Right renal pelvis (tissue), 4 donors: ENCODE results near the gene NADK2. TPM values are rescaled to one million over a fixed set of nuclear protein-coding genes. Genes with fewer than 3 reads are reported as not detected.
"Not testable (repeated sequence)": the region's sequence is repeated elsewhere in the genome, so short reads cannot be mapped to it uniquely, and the experiment has no call there.

Experiments
- DNase-seq, 4 donors: peaks; one replicate each; pipeline ENCODE4 v3.0.0-alpha.2; 2013; ENCODE audit warnings: low read depth in 4 of 4, low spot score in 3 of 4, missing footprints in 1 of 4
- polyA plus RNA-seq, 4 donors: library from polyadenylated mRNA; unstranded; fragments of 120-200 nt; gene quantifications; one replicate each; pipeline ENCODE4 v1.2.1, GENCODE V29; 2013; ENCODE audit not compliant: insufficient read length in 4 of 4

NADK2 gene
- polyA plus RNA-seq, 4 donors, result 44.6 to 60.8 (median 51.9) TPM

DNA sequence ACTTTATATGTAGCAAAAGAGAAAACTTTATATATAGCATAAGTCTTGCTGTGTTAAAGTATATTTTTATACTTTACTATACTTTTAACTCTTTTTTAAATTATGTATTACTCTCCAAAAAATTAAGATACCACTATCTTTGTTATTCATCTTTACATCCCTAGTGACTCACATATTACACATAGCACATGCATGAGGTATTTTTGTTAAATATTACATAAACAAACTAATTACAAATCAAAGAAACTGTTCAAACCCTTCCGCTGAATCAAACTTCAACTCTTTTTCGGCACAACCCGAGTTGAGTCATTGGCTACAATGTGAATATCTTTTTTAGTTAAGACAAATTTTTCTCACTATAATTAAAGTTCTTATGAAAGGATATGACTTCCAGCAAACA is 32.1 kb downstream of the NADK2 start:
- DNase-seq, result no peak

DNA sequence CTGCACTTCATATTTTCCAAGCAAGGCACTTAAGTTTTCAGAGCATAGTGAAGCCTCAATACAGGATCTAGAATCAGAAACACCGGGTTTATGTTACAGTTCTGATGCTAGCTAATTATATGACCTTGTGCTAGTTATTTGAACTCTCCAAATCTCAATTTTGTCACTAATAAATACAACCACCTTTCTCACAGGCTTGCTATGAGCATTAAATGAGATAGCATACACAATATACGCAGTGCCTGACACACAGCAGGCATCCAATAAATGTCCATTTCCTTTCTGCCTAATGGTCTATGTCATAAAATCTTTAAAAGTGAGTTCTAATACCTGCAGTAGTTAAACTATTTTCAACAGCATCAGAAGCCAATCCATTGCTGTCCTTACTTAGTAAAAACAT is 32.9 kb downstream of the NADK2 start:
- no peak for DNase-seq

DNA sequence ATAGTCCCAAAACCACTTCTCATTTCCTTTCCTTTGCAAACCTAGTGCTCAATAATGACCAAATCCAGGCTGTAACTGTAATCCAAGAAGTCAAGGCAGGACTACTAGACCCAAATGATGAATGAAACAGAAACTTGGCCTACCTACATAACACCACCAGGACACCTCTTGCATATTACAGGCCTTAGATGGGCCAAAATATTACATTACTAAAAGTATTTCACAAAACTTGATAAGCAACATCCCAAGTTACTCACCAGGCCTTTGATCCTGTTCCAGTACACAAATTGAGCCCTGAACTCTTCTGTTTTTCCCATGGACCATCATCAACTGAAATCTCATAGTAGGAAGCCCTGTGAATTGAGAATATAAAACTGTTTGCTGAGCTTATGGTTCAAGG is 34.8 kb downstream of the NADK2 start:
- DNase-seq, result no peak

DNA sequence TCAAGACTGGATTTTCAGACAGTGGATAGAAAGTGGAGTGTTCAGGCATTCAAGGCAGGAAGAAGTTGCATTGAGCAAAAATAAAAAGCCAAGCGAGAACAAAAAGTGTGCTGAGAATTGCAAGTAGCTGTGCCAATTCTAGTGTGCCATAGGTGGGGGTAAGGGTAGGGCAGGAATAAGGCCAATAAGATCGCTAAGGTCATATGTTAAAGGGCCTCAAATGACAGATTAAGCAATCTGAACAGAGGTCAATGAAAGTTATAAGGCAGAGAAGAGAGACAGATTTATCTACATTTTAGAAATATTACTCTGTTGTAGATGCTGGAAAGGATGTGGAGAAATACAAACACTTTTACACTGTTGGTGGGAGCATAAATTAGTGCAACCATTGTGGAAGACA is 36.4 kb downstream of the NADK2 start:
- DNase-seq, result no peak

DNA sequence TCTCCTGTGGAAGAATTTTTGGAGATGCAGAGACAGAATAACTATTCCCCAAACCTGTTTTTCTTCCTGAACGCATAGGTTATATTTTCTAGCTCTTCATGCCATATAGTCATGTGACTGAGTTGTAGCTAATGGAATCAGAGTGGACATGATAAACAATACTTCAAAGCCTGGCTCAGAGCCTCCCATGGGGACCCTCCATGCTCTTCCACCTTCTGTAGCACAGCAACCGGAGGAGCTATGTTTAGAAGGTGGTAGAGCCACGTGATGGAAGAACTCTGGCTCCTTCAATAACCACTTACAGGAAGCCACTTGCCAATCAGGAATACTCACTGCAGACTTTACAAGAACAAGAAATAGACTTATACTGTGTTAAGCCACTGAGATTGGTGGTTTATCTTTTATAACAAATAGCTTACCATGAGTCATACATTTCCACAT is 39.2 kb downstream of the NADK2 start:
- DNase-seq, result no peak

DNA sequence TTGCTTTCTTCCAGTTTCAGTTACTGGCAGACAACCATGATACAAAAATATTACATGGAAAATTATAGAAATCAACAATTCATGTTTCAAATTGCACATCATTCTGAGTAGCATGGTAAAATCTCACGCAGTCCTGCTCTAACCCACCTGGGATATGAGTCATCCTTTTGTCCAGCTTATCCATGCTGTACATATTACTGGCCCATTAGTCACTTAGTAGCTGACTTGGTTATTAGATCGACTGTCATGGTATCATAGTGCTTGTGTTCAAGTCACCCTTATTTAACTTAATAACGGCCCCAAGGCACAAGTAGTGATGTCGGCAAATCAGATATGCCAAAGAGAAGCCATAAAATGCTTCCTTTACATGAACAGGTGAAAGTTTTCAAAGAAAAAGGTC is 41.2 kb downstream of the NADK2 start:
- DNase-seq, result no peak

DNA sequence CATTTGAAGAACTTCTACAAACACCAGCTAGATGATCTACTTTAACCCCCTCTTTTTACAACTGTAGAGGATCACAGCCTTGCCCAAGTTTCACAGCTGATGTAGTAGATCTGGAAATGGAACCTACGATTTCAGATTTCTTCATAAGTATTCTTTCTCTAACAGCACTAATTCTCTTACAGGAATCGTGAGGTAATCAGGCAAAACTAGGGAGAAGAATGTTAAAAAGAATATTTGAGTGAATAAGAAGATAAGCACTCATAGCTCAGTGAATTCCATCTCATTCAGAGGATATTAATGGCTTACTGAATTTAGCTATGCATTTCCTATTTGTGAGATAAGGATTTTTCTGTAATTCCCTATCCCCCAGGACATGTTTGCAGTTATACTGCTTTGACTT is 42.1 kb downstream of the NADK2 start:
- no peak for DNase-seq

DNA sequence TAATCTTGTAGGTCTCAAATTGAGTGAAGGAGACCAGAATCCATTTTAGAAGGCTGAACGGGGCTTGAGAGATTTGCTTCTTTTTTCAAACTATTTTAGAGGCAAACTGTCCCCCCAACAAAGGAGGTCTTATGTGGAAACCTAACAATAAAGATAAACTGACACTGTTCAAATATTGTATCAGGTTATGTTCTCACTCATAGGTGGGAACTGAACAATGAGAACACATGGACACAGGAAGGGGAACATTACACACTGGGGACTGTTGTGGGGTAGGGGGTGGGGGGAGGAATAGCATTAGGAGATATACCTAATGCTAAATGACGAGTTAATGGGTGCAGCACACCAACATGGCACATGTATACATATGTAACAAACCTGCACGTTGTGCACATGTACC is 42.9 kb downstream of the NADK2 start:
- not testable (repeated sequence) for DNase-seq

DNA sequence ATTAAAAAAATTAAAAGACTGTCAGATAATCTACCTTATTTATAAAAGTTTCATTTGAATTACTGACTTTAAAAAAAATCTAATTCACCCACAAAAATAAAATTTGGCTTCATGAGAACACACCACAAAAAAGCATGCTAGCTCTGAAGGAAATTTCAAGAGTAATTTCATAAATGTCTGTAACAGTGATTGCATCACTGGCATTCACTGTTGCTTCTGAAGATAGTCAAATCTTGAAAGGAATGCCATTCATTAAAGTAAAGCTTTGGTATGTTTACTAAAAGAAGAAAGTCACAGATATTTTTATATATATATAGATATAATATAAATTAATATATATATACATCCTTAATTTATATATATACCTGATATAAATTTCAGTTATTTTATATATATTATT is 43.4 kb downstream of the NADK2 start:
- DNase-seq, result no peak

DNA sequence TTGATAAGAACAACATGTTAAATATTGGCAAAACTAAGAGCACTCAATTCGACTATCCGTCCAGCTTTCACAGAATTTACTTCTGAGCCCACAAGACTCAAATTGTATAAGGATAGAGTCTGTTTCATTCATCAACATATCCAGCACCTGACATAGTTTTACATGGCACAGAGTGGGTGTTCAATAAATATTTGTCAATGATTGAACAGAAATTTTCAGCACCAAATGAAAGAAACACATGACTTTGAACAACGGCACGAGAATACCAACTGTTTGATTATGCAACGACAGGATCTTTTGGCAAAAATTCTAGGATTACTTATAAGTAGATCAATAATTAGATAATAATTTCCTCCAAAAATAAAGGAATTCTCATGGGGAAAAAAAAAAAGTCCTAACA is 48.0 kb downstream of the NADK2 start:
- DNase-seq, result no peak

DNA sequence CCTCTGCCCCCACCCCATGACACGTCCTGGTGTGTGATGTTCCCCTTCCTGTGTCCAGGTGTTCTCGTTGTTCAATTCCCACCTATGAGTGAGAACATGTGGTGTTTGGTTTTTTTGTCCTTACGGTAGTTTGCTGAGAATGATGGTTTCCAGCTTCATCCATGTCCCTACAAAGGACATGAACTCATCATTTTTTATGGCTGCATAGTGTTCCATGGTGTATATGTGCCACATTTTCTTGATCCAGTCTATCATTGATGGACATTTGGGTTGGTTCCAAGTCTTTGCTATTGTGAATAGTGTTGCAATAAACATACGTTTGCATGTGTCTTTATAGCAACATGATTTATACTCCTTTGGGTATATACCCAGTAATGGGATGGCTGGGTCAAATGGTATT is 57.3 kb downstream of the NADK2 start:
- not testable (repeated sequence) for DNase-seq

DNA sequence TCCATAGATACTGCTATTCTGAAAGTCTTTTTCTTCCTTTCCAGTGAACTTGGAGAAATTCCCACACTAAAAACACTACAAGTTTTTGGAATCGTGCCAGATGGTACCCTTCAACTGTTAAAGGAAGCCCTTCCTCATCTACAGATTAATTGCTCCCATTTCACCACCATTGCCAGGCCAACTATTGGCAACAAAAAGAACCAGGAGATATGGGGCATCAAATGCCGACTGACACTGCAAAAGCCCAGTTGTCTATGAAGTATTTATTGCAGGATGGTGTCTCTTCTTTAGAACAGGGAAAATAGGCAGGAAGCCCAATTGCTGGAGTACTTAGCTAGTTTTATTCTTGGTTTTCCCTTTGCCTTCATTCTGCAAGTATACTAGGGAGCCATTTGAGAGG is 60.0 kb downstream of the NADK2 start:
- DNase-seq, result no peak

DNA sequence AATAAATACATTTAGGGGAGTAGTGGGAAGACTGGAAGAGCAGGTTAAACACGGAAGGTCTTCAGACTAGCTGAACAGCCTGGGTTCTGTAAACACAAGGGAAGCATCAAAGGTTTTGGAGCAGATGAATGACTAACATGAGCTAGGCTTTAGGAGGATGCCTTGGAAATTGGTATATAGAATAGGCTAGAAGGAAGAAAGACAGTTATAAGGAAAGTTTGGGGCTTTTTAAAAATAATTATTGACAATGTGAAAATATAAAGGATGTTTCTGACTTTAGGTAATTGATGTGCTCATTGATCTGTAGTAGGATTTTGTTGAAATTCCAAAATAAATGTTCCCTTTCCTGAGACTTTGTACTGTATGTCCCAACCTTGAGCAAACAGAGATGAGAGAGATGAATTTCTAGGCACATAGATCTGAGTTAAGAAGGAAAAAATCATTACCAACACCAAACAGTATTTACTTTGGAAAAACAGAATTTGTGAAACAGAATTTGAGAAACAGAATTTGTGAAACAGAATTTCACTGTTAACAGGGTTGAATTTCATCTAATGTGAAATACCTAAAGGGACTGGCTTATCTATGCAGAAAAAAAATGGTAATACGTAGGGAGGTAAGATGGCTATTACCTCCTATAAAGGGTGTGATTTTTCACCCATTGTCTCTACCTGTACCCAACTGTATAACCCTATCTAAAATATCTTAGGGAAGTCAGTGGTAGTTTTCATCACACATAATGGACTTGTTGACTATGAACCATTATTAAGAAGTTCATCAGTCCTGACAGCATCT is 61.0 kb downstream of the NADK2 start:
- DNase-seq, result no peak

DNA sequence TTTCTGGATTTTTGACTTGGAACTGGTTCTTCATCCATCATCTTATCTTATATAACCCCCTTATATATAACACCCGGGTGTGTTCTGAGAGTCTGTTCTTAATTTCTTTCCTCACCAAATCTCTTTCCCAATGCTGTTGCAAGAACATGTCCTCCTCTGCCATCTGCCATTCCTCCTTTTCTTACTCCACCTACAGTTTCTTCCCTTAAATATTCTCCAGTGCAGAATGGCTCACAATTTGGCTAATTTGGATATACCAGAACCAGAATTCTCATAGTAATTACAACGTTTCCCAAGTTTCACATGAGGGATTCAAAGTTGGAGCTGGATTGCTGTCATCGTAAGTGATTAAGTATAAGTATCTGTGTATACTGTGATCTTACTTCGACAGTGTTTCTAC is 61.8 kb downstream of the NADK2 start:
- no peak for DNase-seq

DNA sequence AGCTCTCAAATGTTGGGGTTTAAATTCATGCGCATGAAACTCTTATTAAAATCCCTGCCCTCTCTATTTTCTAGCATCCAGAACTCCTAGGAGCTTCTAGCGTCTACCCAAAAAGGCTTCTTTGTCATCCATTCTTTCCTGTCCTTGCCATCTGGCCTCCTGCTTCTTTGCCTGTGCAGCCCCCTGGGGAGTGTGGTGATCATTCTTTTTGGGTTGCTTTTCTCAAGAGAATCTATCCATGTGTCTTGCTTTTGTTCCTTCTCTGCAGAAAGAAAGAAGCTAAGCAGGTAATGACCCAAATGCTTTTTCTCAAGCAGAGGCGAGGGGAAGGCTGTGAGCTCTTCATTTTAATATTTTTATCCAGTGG is 63.2 kb downstream of the NADK2 start:
- no peak for DNase-seq

DNA sequence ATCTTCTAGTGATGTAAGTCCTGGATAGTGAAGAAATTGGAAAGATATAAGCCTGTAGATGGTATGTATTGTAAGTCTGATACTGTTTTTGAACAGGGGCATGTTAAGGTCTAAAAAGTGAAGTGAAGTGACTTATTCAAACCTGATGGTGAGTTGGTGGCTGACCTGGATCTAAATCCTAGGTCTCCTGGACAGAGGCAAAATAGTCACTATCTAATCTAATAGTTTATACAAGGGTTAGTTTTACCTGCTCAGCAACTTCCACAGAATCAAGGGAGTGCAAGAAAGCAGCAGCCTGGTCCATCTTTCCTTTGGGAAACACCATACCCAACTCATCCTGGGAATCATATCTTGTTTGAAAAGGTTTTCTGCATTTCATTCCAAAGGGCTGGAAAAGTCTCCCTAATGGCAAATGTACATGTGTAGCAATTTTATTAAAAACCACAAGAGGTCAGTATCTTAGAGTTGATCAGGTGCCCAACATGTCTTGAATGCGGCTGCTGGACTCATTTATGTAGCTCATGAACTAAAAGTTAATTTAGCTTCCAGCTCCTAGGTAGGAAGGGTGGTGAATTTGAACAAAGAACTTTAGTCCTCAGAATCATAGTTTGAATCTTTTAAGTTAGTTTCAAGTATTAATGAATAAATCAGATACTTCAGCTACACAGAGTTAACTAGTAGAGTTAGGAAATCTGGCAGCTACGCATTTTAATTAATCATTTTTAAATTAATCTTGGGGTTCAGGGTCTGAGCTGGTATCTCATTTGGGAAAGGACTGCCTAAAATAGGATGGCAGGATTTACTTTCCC is 63.8 kb downstream of the NADK2 start:
- DNase-seq, result peak in 3 of 4 donors; percentile 5 to 16 (median 13)

DNA sequence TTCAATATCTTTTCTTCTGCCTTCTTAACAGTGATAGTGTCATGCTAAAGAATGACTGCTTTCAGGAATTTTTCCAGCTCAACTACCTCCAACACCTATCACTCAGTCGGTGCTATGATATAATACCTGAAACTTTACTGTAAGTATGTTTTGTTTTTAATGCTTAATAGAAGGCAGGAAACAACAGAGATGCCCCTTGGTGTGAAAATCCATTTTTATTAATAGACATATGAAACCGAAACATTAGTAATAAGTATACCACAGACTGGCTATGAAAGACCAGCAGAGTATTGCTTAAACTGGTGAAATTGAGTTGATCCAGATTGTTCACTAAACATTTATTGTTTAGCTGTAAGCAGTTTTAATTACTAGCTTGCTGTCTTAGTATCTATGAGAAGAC is 64.6 kb downstream of the NADK2 start:
- DNase-seq, result no peak

DNA sequence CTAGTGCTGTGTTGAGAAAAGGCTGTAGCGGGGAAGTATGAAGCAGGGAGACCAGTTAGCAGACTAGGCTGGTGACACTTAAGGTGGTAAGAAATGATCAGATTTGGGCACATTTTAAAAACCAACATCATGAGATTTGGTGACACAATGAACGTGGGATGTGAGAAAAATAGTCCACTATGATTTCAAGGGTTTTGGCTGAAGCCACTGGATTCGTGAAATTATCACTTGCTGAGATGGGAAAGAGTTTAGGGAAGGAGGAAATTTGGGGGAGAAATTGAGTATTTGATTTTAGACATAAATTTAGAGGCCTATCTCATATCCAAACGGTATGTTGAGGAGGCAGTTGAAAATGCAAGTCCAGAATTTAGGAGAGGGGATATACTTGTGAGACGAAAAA is 66.7 kb downstream of the NADK2 start:
- DNase-seq, result no peak

DNA sequence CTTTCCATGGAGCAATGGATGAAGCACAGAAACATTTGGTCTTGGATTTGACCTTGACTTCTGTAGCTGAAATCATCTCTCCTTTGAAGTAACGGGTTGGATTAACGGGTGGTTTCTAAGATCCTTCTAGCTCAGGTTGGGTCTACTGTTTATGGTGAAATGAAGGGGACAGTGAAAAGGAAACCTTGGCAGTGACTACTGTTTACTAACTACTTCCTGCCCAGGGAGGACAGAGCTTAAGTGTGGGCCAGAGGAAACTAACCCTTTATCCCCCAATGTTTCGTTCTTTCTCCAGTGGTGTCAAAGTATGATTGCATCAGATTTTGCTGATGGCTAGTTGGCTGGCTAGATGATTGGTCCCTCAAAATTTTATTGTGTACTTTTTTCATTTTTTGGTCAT is 67.6 kb downstream of the NADK2 start:
- no peak for DNase-seq

DNA sequence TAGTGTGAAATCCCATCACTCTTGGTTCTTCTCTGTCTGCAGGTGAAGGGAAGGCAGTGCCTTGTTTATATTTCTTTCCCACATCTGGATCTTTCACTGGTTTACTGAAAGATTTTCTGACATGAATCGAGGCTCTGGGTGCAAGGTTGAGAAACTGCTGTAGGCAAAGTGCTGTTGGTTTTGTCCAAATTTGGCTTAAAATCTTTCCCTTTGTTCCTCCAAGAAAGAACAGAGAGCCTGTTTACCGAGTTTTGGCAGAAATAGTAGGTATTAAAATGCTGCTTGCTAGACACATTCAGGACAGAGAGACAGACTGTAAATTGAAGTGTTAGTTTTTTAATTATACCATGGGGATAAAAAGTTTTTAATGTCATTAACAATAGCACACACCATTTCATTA is 68.3 kb downstream of the NADK2 start:
- DNase-seq, result no peak

DNA sequence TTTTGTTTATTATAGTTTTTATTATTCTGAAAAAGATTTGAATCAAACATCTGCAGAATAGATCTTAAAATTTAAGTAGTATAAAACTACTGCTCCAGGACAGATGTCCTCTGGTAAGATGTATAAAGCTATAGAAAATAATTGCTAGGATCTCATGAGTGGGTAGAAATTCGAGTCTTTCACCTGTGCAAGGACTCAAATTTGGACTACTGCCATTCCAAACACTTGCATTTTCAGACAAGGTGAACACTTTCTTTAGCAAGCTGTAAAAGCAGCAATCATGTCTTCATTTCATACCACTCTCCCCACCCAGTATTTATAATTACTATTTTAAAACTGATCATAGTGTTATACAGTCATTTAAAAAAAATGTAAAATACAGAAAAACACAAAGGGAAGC is 69.1 kb downstream of the NADK2 start:
- DNase-seq, result no peak

DNA sequence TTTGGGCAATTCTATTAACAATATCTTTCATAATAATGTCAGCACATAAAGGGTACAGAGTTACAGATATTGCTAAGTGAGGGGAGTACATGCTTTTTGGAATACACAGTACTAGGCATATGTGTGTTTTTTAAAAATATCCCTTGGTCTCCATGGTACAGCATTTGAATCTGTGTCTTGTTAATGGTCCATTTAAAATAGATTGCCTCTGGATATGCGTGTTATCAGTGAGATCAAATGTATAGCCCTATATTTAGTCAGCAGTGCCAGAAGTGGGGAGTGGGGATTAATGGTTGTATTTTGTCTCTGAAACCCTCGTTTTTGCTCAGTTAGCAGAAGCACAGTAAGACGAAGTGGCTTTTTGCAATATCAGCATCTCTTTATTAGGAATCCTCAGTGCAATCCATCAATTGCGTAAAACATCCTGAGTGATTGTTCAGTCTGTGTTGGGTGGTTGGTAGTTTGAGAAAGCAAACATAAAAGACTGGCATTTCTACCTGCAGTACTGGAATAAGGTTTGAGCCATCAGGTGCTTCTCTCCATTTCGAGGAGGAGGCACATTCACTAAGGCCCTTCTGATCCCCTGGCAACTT is 70.8 kb downstream of the NADK2 start:
- no peak for DNase-seq
